BE2C (cell line): ENCODE data around the gene ADGRB3.
"Not testable (repeated sequence)": the region's sequence is repeated elsewhere in the genome, so short reads cannot be mapped to it uniquely, and the experiment has no call there.

ENCODE experiments used
- DNase-seq: peaks from one replicate; pipeline ENCODE4 v3.0.0-alpha.2; 2020
- H3K27me3 ChIP-seq: fragments of 250-450 bp; sonication (Bioruptor Pico); 2 replicates; pipeline ENCODE4 v1.5.1; 2020; ENCODE audit warnings: mild to moderate bottlenecking
- H3K36me3 ChIP-seq: fragments of 250-450 bp; sonication (Bioruptor Pico); 2 replicates; pipeline ENCODE4 v1.5.1; 2020; ENCODE audit warnings: mild to moderate bottlenecking
- H3K4me1 ChIP-seq: fragments of 250-450 bp; sonication (Bioruptor Pico); 2 replicates; pipeline ENCODE4 v1.5.1; 2020
- H3K4me3 ChIP-seq: 2 replicates; pipeline ENCODE4 v1.5.1; 2011; ENCODE audit warnings: low read depth, low read length
- H3K9me3 ChIP-seq: fragments of 250-450 bp; sonication (Bioruptor Pico); 2 replicates; pipeline ENCODE4 v1.5.1; 2020
- CTCF ChIP-seq: IDR thresholded peaks from 2 replicates; pipeline ENCODE4 v1.5.1; 2012; ENCODE audit warnings: mild to moderate bottlenecking, low read depth, low read length

ADGRB3 gene

GRCh38 chr6:69116658-69117057 lies 481.6 kb downstream of the ADGRB3 start:
- TF ChIP-seq CTCF, result no peak
- H3K9me3 ChIP-seq, result no peaks in the 10 kb centered on the region
- DNase-seq, result peak; percentile 60
- H3K27me3 ChIP-seq, result no peaks in the 10 kb centered on the region
- no peak overlapping the region for H3K4me3 ChIP-seq
- H3K36me3 ChIP-seq, result no peaks in the 10 kb centered on the region
- H3K4me1 ChIP-seq, result no peaks in the 10 kb centered on the region

GRCh38 chr6:69121461-69122406 lies 486.7 kb downstream of the ADGRB3 start:
- not testable (repeated sequence) for H3K9me3 ChIP-seq, H3K27me3 ChIP-seq, H3K36me3 ChIP-seq, DNase-seq, H3K4me1 ChIP-seq, H3K4me3 ChIP-seq

- H3K9me3 ChIP-seq, result no peaks in the 10 kb centered on the region
- no peaks in the 10 kb centered on the region for H3K4me1 ChIP-seq
- no peak overlapping the region for H3K4me3 ChIP-seq
- no peak for DNase-seq
- no peaks in the 10 kb centered on the region for H3K27me3 ChIP-seq
- TF ChIP-seq CTCF, result no peak
- no peaks in the 10 kb centered on the region for H3K36me3 ChIP-seq
Observed at GRCh38 chr6:69122407-69122773, 487.3 kb downstream of the ADGRB3 start.

DNA sequence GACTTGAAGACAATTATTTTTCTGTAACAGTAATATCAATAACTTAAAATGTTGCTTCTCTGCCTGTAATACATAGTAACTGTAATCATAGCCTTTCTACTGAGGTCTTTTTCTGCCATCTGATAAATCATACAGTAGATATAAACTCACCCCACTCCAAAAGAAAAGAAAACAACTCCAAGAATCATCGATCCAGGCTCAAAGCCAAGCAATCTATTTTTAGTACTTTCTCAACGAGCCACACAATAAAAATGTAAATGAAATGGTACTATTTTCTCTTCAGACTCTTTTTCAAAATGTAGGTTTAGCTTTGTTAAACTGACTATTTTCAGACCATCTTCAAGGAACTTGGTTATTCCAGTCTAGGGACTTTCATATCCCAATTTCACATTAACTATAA lies 493.3 kb downstream of the ADGRB3 start:
- no peaks in the 10 kb centered on the region for H3K4me1 ChIP-seq
- no peak overlapping the region for H3K4me3 ChIP-seq
- no peaks in the 10 kb centered on the region for H3K36me3 ChIP-seq
- TF ChIP-seq CTCF, result no peak
- no peak for DNase-seq
- H3K9me3 ChIP-seq, result no peaks in the 10 kb centered on the region
- no peaks in the 10 kb centered on the region for H3K27me3 ChIP-seq

GRCh38 chr6:69129046-69129445 lies 494.0 kb downstream of the ADGRB3 start:
- no peak for DNase-seq
- Histone ChIP-seq H3K4me1 (no peaks in the 10 kb centered on the region), H3K36me3 (no peaks in the 10 kb centered on the region), H3K9me3 (no peaks in the 10 kb centered on the region), H3K4me3 (no peak overlapping the region), H3K27me3 (no peaks in the 10 kb centered on the region)
- no peak for TF ChIP-seq CTCF

DNA sequence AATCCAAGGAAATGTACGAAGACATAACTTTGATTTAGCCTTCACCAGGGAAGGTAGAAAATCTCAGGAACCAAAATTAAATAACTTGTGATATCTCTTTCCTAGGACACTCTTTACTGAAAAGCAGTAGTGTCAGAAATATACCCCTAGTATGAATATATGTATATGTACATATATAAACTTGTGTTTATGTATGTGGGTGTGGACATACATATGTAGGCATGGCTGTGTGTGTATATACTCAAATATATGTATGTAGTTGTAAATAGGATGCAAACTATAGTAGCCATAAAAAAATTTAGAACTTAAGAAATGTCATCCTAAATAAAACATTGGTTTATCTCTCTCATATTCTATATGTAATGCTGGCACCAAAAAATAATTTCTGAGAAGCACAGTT lies 500.8 kb downstream of the ADGRB3 start:
- H3K36me3 ChIP-seq, result no peaks in the 10 kb centered on the region
- H3K4me3 ChIP-seq, result no peak overlapping the region
- no peaks in the 10 kb centered on the region for H3K9me3 ChIP-seq
- no peaks in the 10 kb centered on the region for H3K4me1 ChIP-seq
- no peaks in the 10 kb centered on the region for H3K27me3 ChIP-seq
- DNase-seq, result no peak
- TF ChIP-seq CTCF, result no peak
